GM12878 (cell line): ENCODE results near the gene GPR176. TPM values are rescaled to one million over a fixed set of nuclear protein-coding genes. Genes with fewer than 3 reads are reported as not detected.

ENCODE experiments used
- ATAC-seq: fragments of 200-7000 bp; cut with Tn5 transposase; 3 replicates; pipeline ENCODE4 v1.9.1; 2020; ENCODE audit warnings: mild to moderate bottlenecking, moderate library complexity
- BruUV-seq: library from RNA; stranded (reverse); fragments of 400-500 nt; replicated peaks from 2 replicates; lab custom pipeline; 2021; lab: Mats Ljungman, UMichigan
- CTCF ChIA-PET: fragments of 300-600 bp; sonication (Branson Sonifier 250); formaldehyde crosslinking; extraction: SDS; loops from one replicate; lab custom pipeline; 2021; ENCODE audit warnings: inconsistent platforms; lab: Yijun Ruan, JAX
- POLR2A ChIA-PET: fragments of 350-600 bp; formaldehyde crosslinking; extraction: SDS; loops from one replicate; lab custom pipeline; 2021; ENCODE audit warnings: inconsistent platforms; lab: Charles Lee
- RAD21 ChIA-PET: fragments of 300-600 bp; sonication (Branson Sonifier 250); formaldehyde crosslinking; loops from one replicate; lab custom pipeline; 2023; ENCODE audit warnings: antibody characterized with exemption; ENCODE audit not compliant: unreplicated experiment; lab: Charles Lee
- SMC1A ChIA-PET: fragments of 300-600 bp; sonication (Branson Sonifier 250); formaldehyde crosslinking; loops from one replicate; lab custom pipeline; 2023; ENCODE audit not compliant: unreplicated experiment, uncharacterized antibody; lab: Charles Lee
- DNase-seq: peaks from one replicate; pipeline ENCODE4 v3.0.0-alpha.2; 2011; ENCODE audit warnings: low read depth, low spot score
- FAIRE-seq: peaks from 3 replicates; lab custom pipeline; 2011; peaks lifted over from hg19 to GRCh38; lab: Jason Lieb, UNC
- H2AFZ ChIP-seq: 2 replicates; pipeline ENCODE4 v1.6.0; 2011; ENCODE audit warnings: low read depth, low read length, control low read depth; ENCODE audit not compliant: control insufficient read depth
- H3K27ac ChIP-seq: 2 replicates; pipeline ENCODE4 v1.5.1; 2011; ENCODE audit warnings: control low read depth; ENCODE audit not compliant: control insufficient read depth, insufficient read depth
- H3K27me3 ChIP-seq, 2 experiments: replicated peaks in 1 of 2; 2 replicates each; pipeline versions ENCODE4 v1.6.0 to v1.6.1; 2011; ENCODE audit warnings: low read length in 1 of 2; ENCODE audit not compliant: control insufficient read depth in 2 of 2, insufficient read depth in 2 of 2
- H3K36me3 ChIP-seq, 2 experiments: 2 replicates each; pipeline ENCODE4 v1.5.1; 2011; ENCODE audit warnings: low read length in 1 of 2; ENCODE audit not compliant: control insufficient read depth in 2 of 2, insufficient read depth in 2 of 2
- H3K4me1 ChIP-seq: 2 replicates; pipeline ENCODE4 v1.6.1; 2011; ENCODE audit warnings: mild to moderate bottlenecking, low read length, moderate library complexity, mixed read lengths; ENCODE audit not compliant: control insufficient read depth, insufficient read depth
- H3K4me2 ChIP-seq: 2 replicates; pipeline ENCODE4 v1.6.0; 2011; ENCODE audit warnings: control low read depth; ENCODE audit not compliant: control insufficient read depth, insufficient read depth
- H3K4me3 ChIP-seq: fragments of 200-600 bp; sonication (generic); 2 replicates; pipeline ENCODE4 v1.5.1; 2016
- H3K79me2 ChIP-seq: 2 replicates; pipeline ENCODE4 v1.6.0; 2011; ENCODE audit warnings: low read length; ENCODE audit not compliant: control insufficient read depth, insufficient read depth
- H3K9ac ChIP-seq: 2 replicates; pipeline ENCODE4 v1.8.0; 2011; ENCODE audit warnings: low read length, control low read depth, mixed read lengths; ENCODE audit not compliant: control insufficient read depth, insufficient read depth
- H3K9me3 ChIP-seq: replicated peaks from 3 replicates; pipeline ENCODE4 v1.5.1; 2011; ENCODE audit warnings: mild to moderate bottlenecking, low read length; ENCODE audit not compliant: control insufficient read depth, insufficient read depth
- H4K20me1 ChIP-seq: 2 replicates; pipeline ENCODE4 v1.6.0; 2011; ENCODE audit not compliant: control insufficient read depth, insufficient read depth
- BACH1 ChIP-seq: fragments of 450-650 bp; IDR thresholded peaks from 2 replicates; pipeline ENCODE4 v1.6.1; 2017; ENCODE audit warnings: mild to moderate bottlenecking, borderline replicate concordance
- BCL11A ChIP-seq: IDR thresholded peaks from 2 replicates; pipeline ENCODE4 v1.6.1; 2011; ENCODE audit warnings: low read depth, low read length
- BRCA1 ChIP-seq: IDR thresholded peaks from 2 replicates; pipeline ENCODE4 v1.6.1; 2011; ENCODE audit warnings: low read depth, low read length, improper control_type of control experiment
- CHD1 ChIP-seq: IDR thresholded peaks from 2 replicates; pipeline ENCODE4 v1.6.1; 2012; ENCODE audit warnings: low read depth, low read length, improper control_type of control experiment
- EED ChIP-seq: sonication (generic); IDR thresholded peaks from 2 replicates; pipeline ENCODE4 v1.6.1; 2016; ENCODE audit warnings: antibody characterized with exemption, low read depth
- GATAD2B ChIP-seq: fragments of 450-650 bp; conservative IDR thresholded peaks from 2 replicates; pipeline ENCODE4 v1.6.1; 2017; ENCODE audit warnings: low read depth, mild to moderate bottlenecking, moderate library complexity
- IKZF2 ChIP-seq, 2 experiments: fragments of 450-650 bp; IDR thresholded peaks; 2 replicates each; pipeline ENCODE4 v1.6.1; 2017; ENCODE audit warnings: mild to moderate bottlenecking in 2 of 2, moderate library complexity in 2 of 2
- MXI1 ChIP-seq: fragments of 150-350 bp; IDR thresholded peaks from 2 replicates; pipeline ENCODE4 v1.6.1; 2011; ENCODE audit warnings: low read depth, mild to moderate bottlenecking, inconsistent platforms, low read length, improper control_type of control experiment
- NR2F1 ChIP-seq: fragments of 450-650 bp; conservative IDR thresholded peaks from 2 replicates; pipeline ENCODE4 v1.6.1; 2017; ENCODE audit warnings: mild to moderate bottlenecking
- POU2F2 ChIP-seq: IDR thresholded peaks from 3 replicates; pipeline ENCODE4 v1.6.1; 2011; ENCODE audit warnings: low read depth, mild to moderate bottlenecking, low read length, borderline replicate concordance
- RAD21 ChIP-seq: IDR thresholded peaks from 2 replicates; pipeline ENCODE4 v1.6.1; 2011; ENCODE audit warnings: mild to moderate bottlenecking, low read depth, low read length, moderate library complexity; ENCODE audit not compliant: insufficient read depth
- SMARCA5 ChIP-seq: fragments of 450-650 bp; IDR thresholded peaks from 2 replicates; pipeline ENCODE4 v1.6.1; 2017; ENCODE audit warnings: mild to moderate bottlenecking
- YBX1 ChIP-seq: fragments of 450-650 bp; IDR thresholded peaks from 2 replicates; pipeline ENCODE4 v1.6.1; 2016; ENCODE audit warnings: antibody characterized with exemption
- ZBED1 ChIP-seq: IDR thresholded peaks from 2 replicates; pipeline ENCODE4 v1.6.1; 2016; ENCODE audit warnings: borderline replicate concordance
- in situ Hi-C: fragments of 300-500 bp; cut with MboI; formaldehyde crosslinking; loops from 9 replicates; pipeline ENCODE4 v1.14.3; 2018; ENCODE audit warnings: mixed read lengths
- intact Hi-C: fragments of 100-400 bp; cut with micrococcal nuclease; formaldehyde crosslinking; loops from one replicate; pipeline ENCODE4 v1.14.2; 2022; ENCODE audit not compliant: unreplicated experiment
- polyA plus RNA-seq, 11 experiments: library from polyadenylated mRNA; depleted of rRNA in 4 of 11; unstranded in 6 of 11; stranded (reverse) in 5 of 11; fragments of >200 nt; fragmentation: Nextera tagmentation in 4 of 11; fragmentation: Illumina TruSeq in 1 of 11; extraction: Ambion mirVana in 4 of 11; extraction: Trizol in 1 of 11; gene quantifications; 1 replicate in 1 of 11; 2 replicates in 10 of 11; pipeline versions ENCODE4 v1.2.1 to v1.2.3, GENCODE V29; 2011 to 2016; ENCODE audit warnings: inconsistent platforms in 2 of 11, missing spikeins in 2 of 11, low read depth in 1 of 11
- total RNA-seq, 4 experiments: library from RNA; depleted of rRNA in 3 of 4; stranded (reverse); fragments of >200 nt in 3 of 4; fragmentation: Illumina TruSeq in 1 of 4; extraction: Trizol in 1 of 4; gene quantifications; 2 replicates each; pipeline versions ENCODE4 v1.2.1 to v1.2.3, GENCODE V29; 2013 to 2021
- TF ChIP-seq, protein P1 (sequence below): fragments of 450-650 bp; IDR thresholded peaks from 2 replicates; pipeline ENCODE4 v1.6.1; 2017; ENCODE audit warnings: low read depth, mild to moderate bottlenecking, moderate library complexity

The GPR176 gene
- total and polyA plus RNA-seq, 10 of the 15 experiments (the other 5 are each of a cell fraction or from before 2014, with no cell fraction given), result 0.02 to 0.33 (median 0.16) TPM; not detected in 4

DNA sequence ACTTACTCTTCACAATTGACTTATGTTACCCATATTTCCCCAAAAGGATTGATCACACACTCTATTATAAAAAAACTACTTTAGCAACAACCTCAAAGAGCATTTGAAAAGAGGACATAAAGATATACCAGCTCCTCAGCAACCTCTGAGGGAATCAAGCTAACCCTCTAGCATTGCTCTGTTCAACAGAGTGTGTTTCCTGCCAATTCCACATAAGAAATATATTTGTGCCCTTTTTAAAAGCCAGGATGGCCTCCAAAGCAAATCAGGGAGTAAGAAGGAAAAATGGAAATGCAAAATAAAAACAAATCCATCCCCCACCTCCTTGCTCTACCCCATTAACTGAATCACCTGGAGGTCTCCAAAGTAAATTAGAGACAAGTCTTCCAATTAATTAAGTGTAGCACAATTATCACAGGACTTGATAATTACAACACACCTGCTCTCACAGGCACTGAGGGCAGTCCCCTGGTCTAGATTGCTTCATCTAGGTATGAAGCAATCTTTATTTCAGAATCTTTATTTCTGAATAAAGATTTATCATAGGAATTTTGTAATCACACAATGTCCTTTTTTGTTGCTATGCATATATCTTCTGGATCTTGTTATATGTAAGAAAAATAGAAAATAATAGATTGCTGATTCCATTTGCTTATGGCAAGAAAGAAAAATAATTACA, 34.8 kb downstream of the GPR176 start:
- Histone ChIP-seq H3K9ac (no peak overlapping the region), H3K9me3 (no peaks in the 10 kb centered on the region), H3K4me1 (no peaks in the 10 kb centered on the region), H3K4me3 (no peak overlapping the region), H3K27ac (no peak overlapping the region), H3K4me2 (no peak overlapping the region), H3K79me2 (no peaks in the 10 kb centered on the region), H3K36me3 (no peaks in the 10 kb centered on the region), H3K27me3 (no peaks in the 10 kb centered on the region; a peak in 1 of 4 replicates), H2AFZ (no peak overlapping the region), H4K20me1 (no peaks in the 10 kb centered on the region)
- BruUV-seq, result no TSS peak
- SMC1A ChIA-PET, result interaction anchor here (0.8 to 1.1 kb wide), 2 partner anchors 9 to 90 kb away, joined by 3 read pairs; no protein-coding TSS in a partner anchor
- in situ Hi-C loops (loop anchor here (10.0 kb wide), 1 partner anchor 390 kb away; no protein-coding TSS in a partner anchor), intact Hi-C loops (loop anchor here (10.0 kb wide), 1 partner anchor 390 kb away; no protein-coding TSS in a partner anchor)
- POLR2A ChIA-PET, result interaction anchor here (0.6 kb wide), 1 partner anchor 427 kb away, joined by 5 read pairs; no protein-coding TSS in a partner anchor
- ATAC-seq, result no peak
- DNase-seq, result no peak
- FAIRE-seq, result no peak
- CTCF ChIA-PET, result interaction anchor here (1.0 to 1.1 kb wide), 2 partner anchors 11 to 100 kb away, joined by 3 read pairs; no protein-coding TSS in a partner anchor
- TF ChIP-seq, protein P1, sequence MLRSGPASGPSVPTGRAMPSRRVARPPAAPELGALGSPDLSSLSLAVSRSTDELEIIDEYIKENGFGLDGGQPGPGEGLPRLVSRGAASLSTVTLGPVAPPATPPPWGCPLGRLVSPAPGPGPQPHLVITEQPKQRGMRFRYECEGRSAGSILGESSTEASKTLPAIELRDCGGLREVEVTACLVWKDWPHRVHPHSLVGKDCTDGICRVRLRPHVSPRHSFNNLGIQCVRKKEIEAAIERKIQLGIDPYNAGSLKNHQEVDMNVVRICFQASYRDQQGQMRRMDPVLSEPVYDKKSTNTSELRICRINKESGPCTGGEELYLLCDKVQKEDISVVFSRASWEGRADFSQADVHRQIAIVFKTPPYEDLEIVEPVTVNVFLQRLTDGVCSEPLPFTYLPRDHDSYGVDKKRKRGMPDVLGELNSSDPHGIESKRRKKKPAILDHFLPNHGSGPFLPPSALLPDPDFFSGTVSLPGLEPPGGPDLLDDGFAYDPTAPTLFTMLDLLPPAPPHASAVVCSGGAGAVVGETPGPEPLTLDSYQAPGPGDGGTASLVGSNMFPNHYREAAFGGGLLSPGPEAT, result no peak
- TF ChIP-seq YBX1 (no peak), BACH1 (no peak), GATAD2B (no peak), BRCA1 (no peak), BCL11A (no peak), NR2F1 (no peak), EED (no peak), ZBED1 (no peak), POU2F2 (no peak), IKZF2 (IDR thresholded peaks at IDR 0.05) (no peak), CHD1 (no peak), RAD21 (no peak), SMARCA5 (no peak), MXI1 (no peak)
- TF ChIP-seq, all 136 proteins: peak for 0
- RAD21 ChIA-PET, result no interaction called here
